Mammary epithelial cell (primary cell): Measurements from ENCODE around the gene TOM1L2.

ENCODE experiments used
- EZH2 ChIP-seq: IDR thresholded peaks from 2 replicates; pipeline ENCODE4 v1.6.1; 2012; ENCODE audit warnings: low read length, inconsistent platforms, borderline replicate concordance
- TF ChIP-seq, protein P1 (sequence below), 2 donors: IDR thresholded peaks in 1 of 2; conservative IDR thresholded peaks in 1 of 2; 2 replicates each; pipeline ENCODE4 v1.5.1; 2011 to 2012; ENCODE audit warnings: inconsistent platforms in 2 of 2, low read length in 2 of 2, mild to moderate bottlenecking in 2 of 2, control low read depth in 1 of 2, low read depth in 1 of 2; ENCODE audit not compliant: insufficient read depth in 1 of 2; ENCODE audit errors: extremely low read depth in 1 of 2

DNA sequence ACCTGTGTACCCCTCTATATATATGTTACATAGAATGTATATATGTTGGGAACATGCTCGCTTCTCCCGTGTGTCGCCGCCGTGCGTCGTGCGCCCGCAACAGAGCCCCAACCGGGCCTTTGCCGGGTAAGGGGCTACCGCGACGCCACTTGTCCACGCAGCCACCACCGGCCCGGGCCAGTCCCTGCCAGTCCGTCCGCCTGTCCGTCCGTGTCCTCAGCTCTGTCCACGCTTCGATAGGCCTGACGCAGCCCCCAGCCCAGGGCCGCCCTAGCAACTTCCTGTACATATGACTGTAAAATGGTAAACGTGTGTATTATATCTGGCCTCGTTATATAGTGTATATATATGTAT lies 161.3 kb downstream of the TOM1L2 start:
- TF ChIP-seq, protein P1, sequence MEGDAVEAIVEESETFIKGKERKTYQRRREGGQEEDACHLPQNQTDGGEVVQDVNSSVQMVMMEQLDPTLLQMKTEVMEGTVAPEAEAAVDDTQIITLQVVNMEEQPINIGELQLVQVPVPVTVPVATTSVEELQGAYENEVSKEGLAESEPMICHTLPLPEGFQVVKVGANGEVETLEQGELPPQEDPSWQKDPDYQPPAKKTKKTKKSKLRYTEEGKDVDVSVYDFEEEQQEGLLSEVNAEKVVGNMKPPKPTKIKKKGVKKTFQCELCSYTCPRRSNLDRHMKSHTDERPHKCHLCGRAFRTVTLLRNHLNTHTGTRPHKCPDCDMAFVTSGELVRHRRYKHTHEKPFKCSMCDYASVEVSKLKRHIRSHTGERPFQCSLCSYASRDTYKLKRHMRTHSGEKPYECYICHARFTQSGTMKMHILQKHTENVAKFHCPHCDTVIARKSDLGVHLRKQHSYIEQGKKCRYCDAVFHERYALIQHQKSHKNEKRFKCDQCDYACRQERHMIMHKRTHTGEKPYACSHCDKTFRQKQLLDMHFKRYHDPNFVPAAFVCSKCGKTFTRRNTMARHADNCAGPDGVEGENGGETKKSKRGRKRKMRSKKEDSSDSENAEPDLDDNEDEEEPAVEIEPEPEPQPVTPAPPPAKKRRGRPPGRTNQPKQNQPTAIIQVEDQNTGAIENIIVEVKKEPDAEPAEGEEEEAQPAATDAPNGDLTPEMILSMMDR (conservative IDR thresholded peaks at IDR 0.05 in 1 of 2, IDR thresholded peaks at IDR 0.05 in 1 of 2; ENCODE audit: extremely low read depth in 1 of 2, insufficient read depth in 1 of 2, low read depth in 1 of 2, low read length in 2 of 2), result no peak
- no peak for TF ChIP-seq EZH2
